ENCODE data around the gene MTUS2.

GRCh38 chr13:29039212-29039611 is 219.1 kb downstream of the MTUS2 start:
- TF ChIP-seq, protein P1, sequence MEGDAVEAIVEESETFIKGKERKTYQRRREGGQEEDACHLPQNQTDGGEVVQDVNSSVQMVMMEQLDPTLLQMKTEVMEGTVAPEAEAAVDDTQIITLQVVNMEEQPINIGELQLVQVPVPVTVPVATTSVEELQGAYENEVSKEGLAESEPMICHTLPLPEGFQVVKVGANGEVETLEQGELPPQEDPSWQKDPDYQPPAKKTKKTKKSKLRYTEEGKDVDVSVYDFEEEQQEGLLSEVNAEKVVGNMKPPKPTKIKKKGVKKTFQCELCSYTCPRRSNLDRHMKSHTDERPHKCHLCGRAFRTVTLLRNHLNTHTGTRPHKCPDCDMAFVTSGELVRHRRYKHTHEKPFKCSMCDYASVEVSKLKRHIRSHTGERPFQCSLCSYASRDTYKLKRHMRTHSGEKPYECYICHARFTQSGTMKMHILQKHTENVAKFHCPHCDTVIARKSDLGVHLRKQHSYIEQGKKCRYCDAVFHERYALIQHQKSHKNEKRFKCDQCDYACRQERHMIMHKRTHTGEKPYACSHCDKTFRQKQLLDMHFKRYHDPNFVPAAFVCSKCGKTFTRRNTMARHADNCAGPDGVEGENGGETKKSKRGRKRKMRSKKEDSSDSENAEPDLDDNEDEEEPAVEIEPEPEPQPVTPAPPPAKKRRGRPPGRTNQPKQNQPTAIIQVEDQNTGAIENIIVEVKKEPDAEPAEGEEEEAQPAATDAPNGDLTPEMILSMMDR (conservative IDR thresholded peaks at IDR 0.05; ENCODE audit: low read depth, low read length) = no peak
- TF ChIP-seq EZH2phosphoT487 (IDR thresholded peaks at IDR 0.05; ENCODE audit: borderline replicate concordance, low read length) = no peak
- no peak for TF ChIP-seq EZH2 (IDR thresholded peaks at IDR 0.05; ENCODE audit: low read length, unreplicated experiment)
